Gastrocnemius medialis (tissue), 4 donors: ENCODE results near the gene HDAC3.

Experiments used
- POLR2A ChIP-seq, 2 donors: fragments of 450-650 bp; IDR thresholded peaks; one replicate each; pipeline ENCODE4 v1.6.1; 2017; ENCODE audit warnings: antibody characterized with exemption in 2 of 2, mild to moderate bottlenecking in 2 of 2, moderate library complexity in 2 of 2
- TF ChIP-seq, protein P1 (sequence below), 5 experiments: fragments of 450-650 bp in 3 of 5; fragments of 200-600 bp in 2 of 5; sonication (generic) in 2 of 5; IDR thresholded peaks in 4 of 5; conservative IDR thresholded peaks in 1 of 5; 1 replicate in 4 of 5; 2 replicates in 1 of 5; pipeline ENCODE4 v1.5.1; 2016 to 2019; ENCODE audit warnings: antibody characterized with exemption in 5 of 5, mild to moderate bottlenecking in 3 of 5, moderate library complexity in 3 of 5

DNA sequence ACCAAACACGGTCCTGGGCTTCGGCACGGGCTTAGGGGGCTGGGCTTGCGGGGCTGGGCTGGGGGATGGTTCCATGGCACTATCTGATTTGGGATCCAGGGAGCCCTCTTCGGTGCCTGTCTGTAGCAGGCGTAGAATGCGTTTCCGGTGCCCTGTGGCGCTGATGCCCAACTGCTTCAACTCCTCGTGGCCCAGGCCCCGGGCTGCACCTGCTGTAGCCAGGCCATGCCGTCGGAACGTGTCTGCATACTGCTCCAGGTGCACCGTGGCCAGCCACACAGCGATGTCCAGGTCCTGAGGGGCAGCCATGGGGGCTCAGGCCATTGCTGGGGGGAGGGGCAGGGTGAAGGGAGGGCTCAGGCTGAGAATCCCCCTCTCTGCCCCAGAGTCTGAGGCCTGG is 43.5 kb upstream of the HDAC3 start:
- TF ChIP-seq, protein P1, sequence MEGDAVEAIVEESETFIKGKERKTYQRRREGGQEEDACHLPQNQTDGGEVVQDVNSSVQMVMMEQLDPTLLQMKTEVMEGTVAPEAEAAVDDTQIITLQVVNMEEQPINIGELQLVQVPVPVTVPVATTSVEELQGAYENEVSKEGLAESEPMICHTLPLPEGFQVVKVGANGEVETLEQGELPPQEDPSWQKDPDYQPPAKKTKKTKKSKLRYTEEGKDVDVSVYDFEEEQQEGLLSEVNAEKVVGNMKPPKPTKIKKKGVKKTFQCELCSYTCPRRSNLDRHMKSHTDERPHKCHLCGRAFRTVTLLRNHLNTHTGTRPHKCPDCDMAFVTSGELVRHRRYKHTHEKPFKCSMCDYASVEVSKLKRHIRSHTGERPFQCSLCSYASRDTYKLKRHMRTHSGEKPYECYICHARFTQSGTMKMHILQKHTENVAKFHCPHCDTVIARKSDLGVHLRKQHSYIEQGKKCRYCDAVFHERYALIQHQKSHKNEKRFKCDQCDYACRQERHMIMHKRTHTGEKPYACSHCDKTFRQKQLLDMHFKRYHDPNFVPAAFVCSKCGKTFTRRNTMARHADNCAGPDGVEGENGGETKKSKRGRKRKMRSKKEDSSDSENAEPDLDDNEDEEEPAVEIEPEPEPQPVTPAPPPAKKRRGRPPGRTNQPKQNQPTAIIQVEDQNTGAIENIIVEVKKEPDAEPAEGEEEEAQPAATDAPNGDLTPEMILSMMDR (IDR thresholded peaks at IDR 0.05 in 4 of 5, conservative IDR thresholded peaks at IDR 0.05 in 1 of 5), result no peak
- TF ChIP-seq POLR2A (IDR thresholded peaks at IDR 0.05), result no peak
